GM21390 (cell line): Measurements from ENCODE around the gene ADAP1.

ENCODE experiments used
- ATAC-seq: cut with Tn5 transposase; IDR thresholded peaks from one replicate; pipeline ENCODE4 v1.9.1; 2021; ENCODE audit not compliant: unreplicated experiment

The ADAP1 gene

DNA sequence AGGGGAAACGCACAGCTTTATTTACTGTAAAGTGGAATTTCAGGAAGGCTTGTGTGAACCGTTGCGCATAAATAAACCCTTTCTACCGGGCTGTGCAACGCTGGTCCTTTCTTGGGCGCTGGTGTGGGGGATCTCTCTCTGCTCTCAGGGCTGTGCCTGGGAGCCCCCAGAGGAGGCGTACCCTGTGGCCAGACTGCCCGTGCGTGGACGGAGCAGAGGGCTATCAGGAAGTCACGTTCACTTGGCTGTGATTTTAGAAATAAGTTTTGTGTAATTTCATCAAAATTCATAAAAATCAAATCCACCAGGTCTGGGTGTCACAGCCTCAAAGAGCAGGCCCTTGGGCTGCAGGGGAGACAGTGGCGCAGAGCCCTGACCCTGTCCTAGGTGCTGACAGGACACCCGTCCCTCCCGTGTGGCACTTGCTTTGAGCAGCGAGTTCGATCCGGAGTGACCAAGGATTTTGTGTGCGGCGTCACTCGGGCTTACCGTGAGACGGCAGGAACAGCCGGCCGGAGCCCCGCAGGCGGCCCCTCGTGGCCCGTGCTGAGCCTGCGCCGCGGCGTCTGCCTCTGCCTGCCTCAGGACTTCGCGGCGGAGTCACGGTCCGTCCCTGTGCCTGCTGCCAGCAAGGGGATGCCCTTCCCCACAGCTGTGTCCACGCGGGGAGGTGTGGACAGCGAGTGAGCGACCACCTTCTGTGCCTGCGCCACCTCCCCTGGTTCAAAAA is 58.0 kb downstream of the ADAP1 start:
- ATAC-seq = no peak

DNA sequence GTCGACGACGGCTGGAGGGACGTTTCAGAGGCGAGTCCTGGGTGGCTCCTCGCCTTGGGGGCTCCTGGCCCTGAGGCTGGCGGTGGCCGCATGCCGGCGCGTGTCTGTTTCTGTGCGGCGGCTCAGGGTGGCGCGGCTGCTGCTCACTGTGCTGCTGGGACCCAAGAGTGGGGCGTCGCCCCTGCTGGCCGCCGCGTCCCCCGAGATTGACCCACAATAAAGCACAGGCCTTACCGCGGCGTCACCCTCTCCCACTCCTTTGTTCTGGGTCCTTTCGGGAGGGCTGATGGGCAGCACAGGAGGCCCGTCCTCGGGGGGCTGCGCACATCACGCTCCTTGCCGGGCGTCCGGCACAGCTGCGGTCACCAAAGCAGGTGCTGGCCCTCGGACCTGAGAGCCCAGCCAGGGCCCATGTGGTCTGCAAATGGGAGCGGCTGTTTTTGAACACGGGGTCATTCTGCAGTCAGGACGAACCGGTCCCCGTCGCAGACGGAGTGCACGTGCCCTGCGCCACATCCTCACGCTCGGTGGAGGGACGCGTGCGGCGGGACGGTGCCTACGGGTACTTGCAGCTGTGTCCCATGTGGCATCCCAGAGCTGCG is 58.9 kb downstream of the ADAP1 start:
- no peak for ATAC-seq

DNA sequence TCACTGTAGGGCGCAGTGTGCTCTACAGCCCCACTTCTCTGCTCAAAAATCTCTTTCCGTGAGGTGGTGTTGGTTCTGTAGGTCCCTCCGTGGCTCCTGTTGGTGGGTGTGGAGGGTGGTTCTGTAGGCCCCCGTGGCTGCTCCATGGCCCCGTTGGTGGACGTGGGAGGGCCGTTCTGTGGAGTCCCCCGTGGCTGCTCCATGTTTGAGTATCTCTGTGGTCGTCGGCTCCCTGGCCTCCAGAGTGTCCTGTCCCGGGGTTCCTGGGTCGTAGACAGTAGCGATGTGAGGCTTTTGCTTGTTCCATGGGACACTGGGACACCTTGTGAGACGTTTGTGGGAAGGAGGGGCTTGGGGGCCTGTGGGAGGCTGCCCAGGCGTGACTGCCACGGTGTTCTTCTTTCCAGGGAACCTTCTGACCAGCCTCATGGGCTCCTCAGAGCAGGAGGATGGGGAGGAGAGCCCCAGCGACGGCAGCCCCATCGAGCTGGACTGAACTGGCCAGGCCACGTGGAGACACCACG is 59.5 kb downstream of the ADAP1 start:
- no peak for ATAC-seq

DNA sequence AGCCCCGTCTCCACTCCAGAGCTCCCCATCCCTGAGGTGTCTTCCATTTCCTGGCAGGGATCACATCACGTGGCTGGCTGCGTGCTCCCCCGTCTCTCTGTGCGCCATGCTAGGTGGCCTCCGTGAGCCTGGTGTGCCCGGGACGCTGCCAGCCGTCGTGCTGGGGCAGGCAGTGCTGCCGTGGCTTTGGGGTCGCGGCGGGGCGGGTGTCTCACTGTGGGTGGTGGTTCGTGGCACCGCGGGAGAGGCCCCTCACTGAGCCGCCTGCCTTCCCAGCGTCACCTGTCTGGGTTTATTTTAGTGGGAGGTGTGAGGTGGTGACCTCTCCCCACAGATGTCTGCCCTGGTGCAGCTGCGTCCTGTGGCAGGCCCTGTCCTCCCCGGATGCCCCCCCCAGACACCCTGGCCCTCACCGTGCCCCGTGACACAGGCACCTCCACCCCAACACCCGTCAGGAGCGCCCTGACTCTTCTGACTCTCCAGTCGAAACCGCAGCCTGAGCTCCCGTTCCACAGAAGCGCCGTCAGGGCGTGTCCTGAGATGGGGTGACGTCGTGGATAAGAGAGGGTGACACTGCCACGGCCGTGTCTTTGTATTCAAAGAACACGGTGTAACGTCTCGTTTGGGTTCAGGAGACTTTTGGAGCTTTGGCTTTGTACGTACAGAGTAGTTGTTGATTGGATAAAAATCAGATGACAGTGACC is 60.2 kb downstream of the ADAP1 start:
- ATAC-seq = no peak

DNA sequence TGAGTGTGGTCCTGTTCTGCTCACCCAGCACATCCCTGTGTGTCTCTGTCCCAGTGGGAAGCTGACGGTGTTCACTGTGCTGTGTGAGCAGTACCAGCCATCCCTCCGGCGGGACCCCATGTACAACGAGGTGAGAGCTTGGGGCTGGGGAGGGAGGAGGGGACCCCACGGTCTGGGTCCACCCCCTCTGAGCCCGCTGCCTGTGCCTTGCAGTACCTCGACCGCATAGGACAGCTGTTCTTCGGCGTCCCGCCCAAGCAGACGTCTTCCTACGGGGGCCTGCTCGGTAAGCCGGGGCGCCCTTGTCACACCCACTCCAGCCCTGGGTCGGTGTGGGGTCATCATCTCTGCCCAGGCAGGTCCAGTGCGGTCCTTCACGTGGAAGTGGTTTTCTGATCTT is 60.8 kb downstream of the ADAP1 start:
- ATAC-seq = no peak

DNA sequence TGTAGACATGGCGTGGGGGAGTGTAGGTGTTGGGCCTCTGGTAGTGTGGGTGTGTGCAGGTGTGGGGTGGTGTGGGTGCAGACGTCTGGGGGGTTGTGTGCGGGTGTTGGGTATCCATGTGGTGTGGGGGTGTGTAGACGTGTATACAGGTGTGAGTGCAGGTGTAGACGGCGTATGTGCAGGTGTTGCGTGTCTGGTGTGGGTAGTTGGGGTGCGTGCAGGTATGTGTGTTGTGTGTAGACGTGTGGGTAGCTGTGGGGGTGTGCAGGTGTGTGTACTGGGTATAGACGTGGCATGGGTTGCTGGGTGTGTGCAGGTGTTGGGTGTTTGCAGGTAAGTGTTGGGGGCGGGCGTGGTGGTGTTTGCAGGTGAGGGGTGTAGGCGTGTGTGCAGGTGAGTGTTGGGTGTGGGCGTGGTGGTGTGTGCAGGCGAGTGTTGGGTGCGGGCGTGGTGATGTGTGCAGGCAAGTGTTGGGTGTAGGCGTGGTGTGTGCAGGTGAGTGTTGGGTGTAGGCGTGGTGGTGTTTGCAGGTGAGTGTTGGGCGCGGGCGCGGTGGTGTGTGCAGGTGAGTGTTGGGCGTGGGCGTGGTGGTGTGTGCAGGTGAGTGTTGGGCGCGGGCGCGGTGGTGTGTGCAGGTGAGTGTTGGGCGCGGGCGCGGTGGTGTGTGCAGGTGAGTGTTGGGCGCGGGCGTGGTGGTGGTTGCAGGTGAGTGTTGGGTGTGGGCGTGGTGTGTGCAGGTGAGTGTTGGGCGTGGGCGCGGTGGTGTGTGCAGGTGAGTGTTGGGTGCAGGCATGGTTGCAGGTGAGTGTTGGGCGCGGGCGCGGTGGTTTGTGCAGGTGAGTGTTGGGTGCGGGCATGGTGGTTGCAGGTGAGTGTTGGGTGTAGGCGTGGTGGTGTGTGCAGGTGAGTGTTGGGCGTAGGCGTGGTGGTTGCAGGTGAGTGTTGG is 61.6 kb downstream of the ADAP1 start:
- ATAC-seq = no peak

DNA sequence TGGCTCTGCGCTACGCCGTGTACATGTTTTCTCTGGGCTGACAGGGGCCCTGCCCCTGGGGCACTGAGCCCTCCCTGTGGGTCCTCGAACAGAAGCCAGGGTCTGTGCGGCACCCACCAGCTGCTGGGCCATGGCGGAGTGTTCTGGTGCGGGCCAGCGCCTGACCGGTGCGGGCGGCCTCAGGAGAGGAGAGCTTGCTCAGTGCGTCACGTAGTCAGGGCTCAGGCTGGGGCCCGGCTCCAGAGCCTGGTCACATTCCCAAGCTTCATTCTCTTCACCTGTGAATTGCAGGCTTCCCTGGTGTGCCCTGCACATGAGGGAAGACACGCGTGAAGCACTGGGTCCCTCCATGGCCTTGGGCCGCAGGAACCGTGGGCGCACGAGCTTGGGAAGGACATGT is 62.7 kb downstream of the ADAP1 start:
- no peak for ATAC-seq

- no peak for ATAC-seq
These were observed 63.2 kb downstream of the ADAP1 start for GRCh38 chr7:891291-891690.

- ATAC-seq = no peak
These were observed 63.6 kb downstream of the ADAP1 start for GRCh38 chr7:890868-891267.

GRCh38 chr7:889391-889790 is 65.1 kb downstream of the ADAP1 start:
- no peak for ATAC-seq

DNA sequence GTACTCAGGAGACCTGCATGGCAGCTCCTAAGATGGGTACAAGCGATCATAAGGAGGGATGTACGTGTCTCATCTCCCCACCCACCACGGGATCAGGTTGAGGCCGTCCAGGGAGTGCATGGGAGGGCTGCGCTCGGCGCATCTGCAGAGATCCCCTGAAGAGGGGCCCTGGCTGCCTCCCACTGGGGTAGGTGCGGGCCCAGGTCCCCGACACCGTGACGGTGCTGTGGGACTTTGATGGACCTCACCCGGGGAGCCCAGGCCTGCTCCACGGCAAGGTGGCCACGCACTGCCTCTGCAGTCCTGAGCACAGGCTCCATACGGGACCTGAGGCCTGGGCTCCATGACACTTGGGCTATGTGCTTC is 65.5 kb downstream of the ADAP1 start:
- no peak for ATAC-seq

- no peak for ATAC-seq
These were observed 66.1 kb downstream of the ADAP1 start for GRCh38 chr7:888081-889024.

DNA sequence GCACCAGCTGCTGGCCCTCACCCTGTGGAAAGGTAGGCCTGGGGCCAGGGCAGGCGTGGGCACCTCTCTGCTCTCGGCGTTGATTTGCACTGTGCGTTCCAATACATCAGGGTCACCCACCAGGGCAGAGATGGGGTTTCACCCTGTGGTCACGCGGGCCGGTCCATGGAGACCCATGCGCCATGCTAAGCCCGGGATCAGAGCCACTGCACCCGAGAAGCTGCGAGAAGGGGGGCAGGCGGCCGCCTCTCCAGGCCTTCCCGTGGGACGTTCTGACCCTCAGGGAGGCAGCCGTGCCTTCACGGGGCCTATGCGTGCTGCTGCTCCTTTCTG is 67.0 kb downstream of the ADAP1 start:
- no peak for ATAC-seq

- no peak for ATAC-seq
These were observed 67.6 kb downstream of the ADAP1 start for GRCh38 chr7:886626-887487.

DNA sequence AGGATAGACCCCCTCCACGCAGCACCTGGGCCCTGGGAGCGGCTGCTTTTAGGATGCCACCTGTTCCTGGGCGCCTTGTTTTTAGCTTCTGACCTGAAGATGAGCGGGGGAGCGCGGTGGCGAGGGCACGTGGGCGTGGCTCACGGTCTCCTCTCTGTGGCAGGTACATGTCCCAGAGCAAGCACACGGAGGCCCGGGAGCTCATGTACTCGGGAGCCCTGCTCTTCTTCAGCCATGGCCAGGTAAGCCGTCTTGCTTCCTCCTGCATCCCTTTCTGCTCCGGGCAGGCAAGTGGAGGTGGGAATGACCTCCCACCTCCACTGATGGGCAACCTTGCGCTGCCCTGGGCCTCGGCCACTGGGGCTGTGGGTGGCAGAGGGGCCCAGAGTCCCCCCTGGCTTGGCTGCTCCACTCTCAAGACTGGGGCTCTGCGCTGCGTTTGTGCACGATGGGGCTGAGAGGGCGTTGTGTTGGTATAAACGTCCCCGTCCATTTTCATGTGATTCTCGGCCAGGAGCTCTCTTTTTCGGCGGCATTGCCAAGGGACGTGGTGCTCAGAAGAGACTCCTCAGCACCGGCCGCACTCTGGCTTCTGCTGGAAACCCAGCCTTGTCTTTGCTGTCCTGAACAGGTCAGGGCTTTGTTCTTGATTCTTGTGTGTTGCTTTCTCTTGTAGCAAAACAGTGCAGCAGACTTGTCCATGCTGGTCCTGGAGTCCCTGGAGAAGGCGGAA is 68.4 kb downstream of the ADAP1 start:
- ATAC-seq = no peak

DNA sequence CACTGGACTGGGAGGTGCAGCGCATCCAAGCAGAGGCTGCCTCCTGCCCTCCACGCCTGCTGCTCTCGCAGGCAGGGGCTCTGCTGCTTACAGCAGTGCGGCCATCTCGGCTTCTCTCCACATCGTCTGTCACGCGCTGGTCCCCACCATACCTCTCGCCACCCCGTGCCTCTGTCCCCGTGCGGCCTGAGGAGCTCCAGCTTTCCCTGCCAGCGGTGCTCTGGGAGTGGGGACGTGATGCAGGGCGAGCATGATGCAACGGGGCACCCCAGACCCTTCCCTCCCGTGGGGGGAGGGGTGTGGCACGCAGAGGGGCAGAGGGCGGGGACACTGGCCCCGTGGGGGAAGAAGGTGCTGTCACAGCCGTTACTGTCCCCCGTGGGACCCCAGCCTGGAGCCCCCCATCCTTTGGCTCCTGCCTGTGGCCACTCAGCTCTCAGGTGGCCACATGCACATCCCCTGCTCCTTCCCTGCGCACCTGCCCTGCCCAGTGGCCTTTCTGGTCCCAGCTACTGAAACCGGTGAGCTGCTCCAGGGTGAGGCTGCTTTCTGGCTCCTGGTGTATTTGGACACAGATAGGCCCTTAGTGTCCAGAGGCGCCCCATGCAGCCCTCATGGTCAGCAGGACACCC is 69.1 kb downstream of the ADAP1 start:
- ATAC-seq = no peak

- no peak for ATAC-seq
These were observed 70.1 kb downstream of the ADAP1 start for GRCh38 chr7:884191-885003.
